Heart left ventricle (tissue), 13 donors: Measurements from ENCODE around the gene TXNRD2.

Source experiments
- CTCF ChIP-seq, 12 donors: fragments of 200-600 bp; sonication (generic) in 4 of 12; IDR thresholded peaks; one replicate each; pipeline versions ENCODE4 v1.5.0 to v1.8.0; 2018 to 2022; ENCODE audit warnings: antibody characterized with exemption in 12 of 12, mild to moderate bottlenecking in 5 of 12
- POLR2A ChIP-seq, 2 donors: fragments of 450-650 bp; IDR thresholded peaks; one replicate each; pipeline ENCODE4 v1.6.1; 2017; ENCODE audit warnings: antibody characterized with exemption in 2 of 2, mild to moderate bottlenecking in 2 of 2, moderate library complexity in 2 of 2
- donor health status: ischemic (EF 13 %, LVEDD 7.1; RV severe dilation, severe dysfunction).
- donor health status: DM: no; HTN: yes; CAD: no.
- donor health status: DM: no; HTN: no; CAD: no.
- donor health status: ischemic (EF 25% LVEDD 6.9; RV normal size, moderate dysfunction).
- donor health status: ischemic (EF 25% LVEDD 5.7; RV mildly dilated, moderate dysfunction).
- donor health status: ischemic (EF 35%, LVEDD 5.7; RV mildly dilated, moderate dysfunction).
- donor health status: nonischemic (EF 11% LVEDD 7.7; RV severe dilation, severe dysfunction).
- donor health status: DM: yes; HTN: yes; CAD: no.
- donor health status: PGD.
- donor health status: ischemic (EF 29% LVEDD 5.4; RV normal size, mild dysfunction).
- donor health status: nonischemic (EF 23%, LVEDD 6.1; RV moderate dilation, normal function).

GRCh38 chr22:19916006-19916405 lies 25.6 kb downstream of the TXNRD2 start:
- TF ChIP-seq CTCF (IDR thresholded peaks at IDR 0.05) = no peak
- no peak for TF ChIP-seq POLR2A (IDR thresholded peaks at IDR 0.05)
